HL-60 (cell line): ENCODE measurements around the gene ZP2.
"Not testable (repeated sequence)": the region's sequence is repeated elsewhere in the genome, so short reads cannot be mapped to it uniquely, and the experiment has no call there.

Experiments
- DNase-seq, 2 experiments: peaks; one replicate each; pipeline ENCODE4 v3.0.0-alpha.2; 2010 to 2020; ENCODE audit warnings: low read depth in 1 of 2, low spot score in 1 of 2
- H3K27ac ChIP-seq: fragments of 250-450 bp; sonication (Bioruptor Pico); replicated peaks from 2 replicates; pipeline ENCODE4 v1.5.1; 2020; ENCODE audit warnings: mild to moderate bottlenecking, moderate library complexity
- H3K27me3 ChIP-seq: fragments of 250-450 bp; sonication (Bioruptor Pico); 2 replicates; pipeline ENCODE4 v1.5.1; 2021; ENCODE audit warnings: mild to moderate bottlenecking, moderate library complexity; ENCODE audit not compliant: insufficient read depth, poor library complexity, severe bottlenecking
- H3K4me3 ChIP-seq: replicated peaks from 2 replicates; pipeline ENCODE4 v1.5.1; 2011; ENCODE audit warnings: mild to moderate bottlenecking, control low read depth, low read length; ENCODE audit not compliant: insufficient read depth
- CTCF ChIP-seq: IDR thresholded peaks from one replicate; pipeline ENCODE4 v1.5.1; 2011; ENCODE audit warnings: low read length, control low read depth, inconsistent platforms; ENCODE audit not compliant: insufficient read depth
- GABPA ChIP-seq: IDR thresholded peaks from 2 replicates; pipeline ENCODE4 v1.6.1; 2012; ENCODE audit warnings: low read depth
- POLR2AphosphoS5 ChIP-seq: IDR thresholded peaks from 2 replicates; pipeline ENCODE4 v1.6.1; 2012; ENCODE audit warnings: low read depth
- REST ChIP-seq: IDR thresholded peaks from 2 replicates; pipeline ENCODE4 v1.6.1; 2012; ENCODE audit warnings: low read depth; ENCODE audit not compliant: insufficient replicate concordance
- SPI1 ChIP-seq: IDR thresholded peaks from 2 replicates; pipeline ENCODE4 v1.6.1; 2012; ENCODE audit warnings: low read depth, mild to moderate bottlenecking, borderline replicate concordance

Gene ZP2

GRCh38 chr16:21158208-21159110 is 52.9 kb downstream of the ZP2 start, which contains the start of gene LDAF1:
Gene LDAF1 (plus strand): TSS chr16:21158674. CDS start chr16:21161183, 2,509 bp downstream.
- no peak for TF ChIP-seq GABPA
- TF ChIP-seq POLR2AphosphoS5, result peak; percentile 54; the same call in 1 of the 2 replicates
- TF ChIP-seq REST, result no peak
- no peaks in the 10 kb centered on the region for H3K27me3 ChIP-seq
- H3K27ac ChIP-seq, result peak within 1 kb of the TSS; percentile 45
- H3K4me3 ChIP-seq, result peak within 1 kb of the TSS; percentile 70
- peak in 1 of 2 experiments; percentile 84 for DNase-seq

DNA sequence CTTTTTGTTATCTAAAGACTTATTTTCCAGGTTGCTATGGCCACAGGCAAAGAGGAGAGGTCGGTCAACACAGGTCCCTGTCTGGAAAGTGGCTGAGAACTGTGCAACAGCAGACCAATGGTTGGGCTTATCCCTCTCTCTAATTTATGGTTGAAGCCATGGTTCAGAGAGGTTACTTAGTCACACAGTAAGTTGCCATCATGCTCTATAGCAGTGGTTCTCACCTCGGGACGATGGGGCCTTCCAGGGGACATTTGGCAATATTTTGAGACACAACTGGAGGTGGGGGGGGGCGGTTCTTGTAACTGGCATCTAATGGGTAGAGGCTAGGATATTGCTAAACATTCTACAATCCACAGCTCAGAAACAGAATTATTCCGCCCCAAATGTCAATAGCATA is 53.7 kb downstream of the ZP2 start:
- Histone ChIP-seq H3K27me3 (no peaks in the 10 kb centered on the region), H3K4me3 (no peak overlapping the region), H3K27ac (no peak overlapping the region)
- TF ChIP-seq GABPA (no peak), CTCF (no peak), REST (no peak), POLR2AphosphoS5 (no peak), SPI1 (no peak)
- DNase-seq, result no peak

DNA sequence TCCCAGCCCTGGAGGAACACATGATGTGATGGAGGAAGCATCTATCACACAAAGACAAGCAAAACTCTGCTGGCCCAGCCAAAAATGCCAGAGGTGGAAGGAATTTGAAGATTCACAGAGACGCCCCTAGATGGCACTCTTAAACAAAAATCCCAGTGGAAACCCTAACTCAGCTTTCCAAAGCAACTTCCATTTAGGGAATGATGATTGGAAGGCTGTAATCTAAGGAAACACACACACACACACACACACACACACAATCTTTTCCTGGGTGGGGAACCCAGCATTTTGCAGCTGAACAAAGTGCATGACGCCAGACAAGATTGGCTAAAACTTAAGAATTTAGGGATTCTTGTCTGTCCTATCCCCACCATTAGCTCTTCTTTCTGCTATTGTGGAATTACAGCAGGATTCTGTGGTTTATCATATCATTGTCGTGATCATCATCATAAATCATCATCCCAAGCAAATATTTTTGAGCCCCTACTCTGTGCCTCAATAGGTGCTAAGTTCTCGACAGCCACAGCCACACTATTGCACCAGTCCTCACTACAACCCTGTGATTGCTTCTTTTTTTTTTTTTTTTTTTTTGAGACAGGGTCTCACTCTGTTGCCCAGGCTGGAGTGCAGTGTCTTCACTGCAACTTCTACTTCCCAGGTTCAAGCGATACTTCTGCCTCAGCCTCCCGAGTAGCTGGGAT is 54.5 kb downstream of the ZP2 start:
- peak in 1 of 2 experiments; percentile 13 for DNase-seq
- peak; percentile 19 for TF ChIP-seq CTCF
- no peak for TF ChIP-seq POLR2AphosphoS5
- Histone ChIP-seq H3K4me3 (no peak overlapping the region), H3K27ac (no peak overlapping the region), H3K27me3 (no peaks in the 10 kb centered on the region)

- H3K27me3 ChIP-seq, DNase-seq: not testable (repeated sequence)
Measured at GRCh38 chr16:21156011-21156410, 55.4 kb downstream of the ZP2 start.

DNA sequence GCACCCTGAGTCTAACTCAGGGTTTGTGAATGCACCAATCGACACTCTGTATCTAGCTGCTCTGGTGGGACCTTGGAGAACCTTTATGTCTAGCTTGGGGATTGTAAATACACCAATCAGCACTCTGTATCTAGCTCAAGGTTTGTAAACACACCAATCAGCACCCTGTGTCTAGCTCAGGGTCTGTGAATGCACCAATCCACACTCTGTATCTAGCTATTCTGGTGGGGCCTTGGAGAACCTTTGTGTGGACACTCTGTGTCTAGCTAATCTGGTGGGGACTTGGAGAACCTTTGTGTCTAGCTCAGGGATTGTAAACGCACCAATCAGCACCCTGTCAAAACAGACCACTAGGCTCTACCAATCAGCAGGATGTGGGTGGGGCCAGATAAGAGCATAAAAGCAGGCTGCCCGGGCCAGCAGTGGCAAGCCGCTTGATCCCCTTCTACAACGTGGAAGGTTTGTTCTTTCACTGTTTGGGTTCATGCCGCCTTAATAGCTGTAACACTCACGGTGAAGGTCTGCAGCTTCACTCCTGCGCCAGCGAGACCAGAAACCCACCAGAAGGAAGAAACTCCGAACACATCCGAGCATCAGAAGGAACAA is 58.1 kb downstream of the ZP2 start:
- H3K27me3 ChIP-seq, H3K27ac ChIP-seq, H3K4me3 ChIP-seq, DNase-seq: not testable (repeated sequence)

More at GRCh38 chr16:21156011-21156410, 55.4 kb downstream of the ZP2 start:
- H3K4me3 ChIP-seq, H3K27ac ChIP-seq: not testable (repeated sequence)

DNA sequence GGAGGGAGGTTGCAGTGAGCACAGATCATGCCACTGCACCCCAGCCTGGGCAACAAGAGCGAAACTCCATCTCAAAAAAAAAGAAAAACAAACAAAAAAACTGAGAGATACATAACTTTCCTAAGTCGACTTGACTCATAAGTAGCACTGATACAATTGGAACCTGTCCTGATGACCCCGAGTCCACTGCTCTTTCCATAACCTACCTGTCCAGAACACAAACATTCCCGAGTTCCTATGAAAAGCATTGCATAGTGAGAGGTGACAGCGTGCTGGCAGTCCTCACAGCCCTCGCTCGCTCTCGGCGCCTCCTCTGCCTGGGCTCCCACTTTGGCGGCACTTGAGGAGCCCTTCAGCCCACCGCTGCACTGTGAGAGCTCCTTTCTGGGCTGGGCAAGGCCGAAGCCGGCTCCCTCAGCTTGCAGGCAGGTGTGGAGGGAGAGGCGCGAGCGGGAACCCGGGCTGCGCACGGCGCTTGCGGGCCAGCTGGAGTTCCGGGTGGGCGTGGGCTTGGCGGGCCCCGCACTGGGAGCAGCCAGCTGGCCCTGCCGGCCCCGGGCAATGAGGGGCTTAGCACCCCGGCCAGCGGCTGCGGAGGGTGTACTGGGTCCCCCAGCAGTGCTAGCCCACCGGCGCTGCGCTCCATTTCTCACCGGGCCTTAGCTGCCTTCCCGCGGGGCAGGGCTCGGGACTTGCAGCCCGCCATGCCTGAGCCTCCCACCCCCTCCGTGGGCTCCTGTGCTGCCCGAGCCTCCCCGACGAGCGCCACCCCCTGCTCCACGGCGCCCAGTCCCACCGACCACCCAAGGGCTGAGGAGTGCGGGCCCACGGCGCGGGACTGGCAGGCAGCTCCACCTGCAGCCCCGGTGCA is 59.0 kb downstream of the ZP2 start:
- DNase-seq, H3K27ac ChIP-seq, H3K27me3 ChIP-seq, H3K4me3 ChIP-seq: not testable (repeated sequence)
